ENCODE results near the gene KPNA6.

Gene KPNA6

GRCh38 chr1:32194984-32195383 lies 87.1 kb downstream of the KPNA6 start:
- H3F3A ChIP-seq (ENCODE audit: insufficient read depth, low read length), result no peaks in the 10 kb centered on the region
- H3K4me2 ChIP-seq (ENCODE audit: low read length), result no peak overlapping the region
- H3K27ac ChIP-seq (ENCODE audit: low read depth, low read length, poor library complexity, severe bottlenecking), result no peak overlapping the region
- no peak overlapping the region for H3K9ac ChIP-seq (ENCODE audit: low read length)
- no peaks in the 10 kb centered on the region for H3K9me2 ChIP-seq (ENCODE audit: low read depth, low read length)
- H3K36me3 ChIP-seq (ENCODE audit: insufficient read depth, low read length), result peaks cover 80% of the 10 kb centered on the region
- TF ChIP-seq EZH2 (IDR thresholded peaks at IDR 0.05; ENCODE audit: borderline replicate concordance, low read length) (no peak), CTCF (IDR thresholded peaks at IDR 0.05; ENCODE audit: low read length) (no peak)
- H3K9me3 ChIP-seq (ENCODE audit: low read length), result no peaks in the 10 kb centered on the region
- H3K4me1 ChIP-seq (ENCODE audit: insufficient read depth, low read length, severe bottlenecking), result peaks cover 9% of the 10 kb centered on the region
- H2AFZ ChIP-seq (ENCODE audit: low read length), result no peak overlapping the region
- no peaks in the 10 kb centered on the region for H3K79me2 ChIP-seq (ENCODE audit: insufficient read depth, low read length)
- no peaks in the 10 kb centered on the region for H3K27me3 ChIP-seq (ENCODE audit: insufficient read depth, low read length)
- H4K20me1 ChIP-seq (ENCODE audit: insufficient read depth, low read length), result no peaks in the 10 kb centered on the region
- no peak overlapping the region for H3K4me3 ChIP-seq (ENCODE audit: low read depth, low read length, poor library complexity, severe bottlenecking)

GRCh38 chr1:32195531-32195930 lies 87.7 kb downstream of the KPNA6 start:
- Histone ChIP-seq H3K9me2 (ENCODE audit: low read depth, low read length) (no peaks in the 10 kb centered on the region), H3K9ac (ENCODE audit: low read length) (no peak overlapping the region), H3K9me3 (ENCODE audit: low read length) (no peaks in the 10 kb centered on the region), H3K4me3 (ENCODE audit: low read depth, low read length, poor library complexity, severe bottlenecking) (no peak overlapping the region), H3K27me3 (ENCODE audit: insufficient read depth, low read length) (no peaks in the 10 kb centered on the region), H4K20me1 (ENCODE audit: insufficient read depth, low read length) (no peaks in the 10 kb centered on the region), H3K4me1 (ENCODE audit: insufficient read depth, low read length, severe bottlenecking) (peaks cover 14% of the 10 kb centered on the region), H3F3A (ENCODE audit: insufficient read depth, low read length) (no peaks in the 10 kb centered on the region), H2AFZ (ENCODE audit: low read length) (no peak overlapping the region), H3K36me3 (ENCODE audit: insufficient read depth, low read length) (peaks cover 74% of the 10 kb centered on the region), H3K4me2 (ENCODE audit: low read length) (no peak overlapping the region), H3K79me2 (ENCODE audit: insufficient read depth, low read length) (no peaks in the 10 kb centered on the region), H3K27ac (ENCODE audit: low read depth, low read length, poor library complexity, severe bottlenecking) (no peak overlapping the region)
- TF ChIP-seq EZH2 (IDR thresholded peaks at IDR 0.05; ENCODE audit: borderline replicate concordance, low read length) (no peak), CTCF (IDR thresholded peaks at IDR 0.05; ENCODE audit: low read length) (no peak)

- H3K4me3 ChIP-seq (ENCODE audit: low read depth, low read length, poor library complexity, severe bottlenecking), result no peak overlapping the region
- no peaks in the 10 kb centered on the region for H4K20me1 ChIP-seq (ENCODE audit: insufficient read depth, low read length)
- no peak overlapping the region for H3K27ac ChIP-seq (ENCODE audit: low read depth, low read length, poor library complexity, severe bottlenecking)
- no peaks in the 10 kb centered on the region for H3K9me3 ChIP-seq (ENCODE audit: low read length)
- no peak for TF ChIP-seq CTCF (IDR thresholded peaks at IDR 0.05; ENCODE audit: low read length)
- no peak for TF ChIP-seq EZH2 (IDR thresholded peaks at IDR 0.05; ENCODE audit: borderline replicate concordance, low read length)
- peaks cover 18% of the 10 kb centered on the region for H3K4me1 ChIP-seq (ENCODE audit: insufficient read depth, low read length, severe bottlenecking)
- H2AFZ ChIP-seq (ENCODE audit: low read length), result no peak overlapping the region
- H3K27me3 ChIP-seq (ENCODE audit: insufficient read depth, low read length), result no peaks in the 10 kb centered on the region
- no peak overlapping the region for H3K9ac ChIP-seq (ENCODE audit: low read length)
- H3K79me2 ChIP-seq (ENCODE audit: insufficient read depth, low read length), result no peaks in the 10 kb centered on the region
- H3F3A ChIP-seq (ENCODE audit: insufficient read depth, low read length), result no peaks in the 10 kb centered on the region
- H3K36me3 ChIP-seq (ENCODE audit: insufficient read depth, low read length), result peaks cover 69% of the 10 kb centered on the region
- H3K4me2 ChIP-seq (ENCODE audit: low read length), result no peak overlapping the region
- no peaks in the 10 kb centered on the region for H3K9me2 ChIP-seq (ENCODE audit: low read depth, low read length)
Observed at GRCh38 chr1:32195972-32196823, 88.3 kb downstream of the KPNA6 start.
